ENCODE data around the gene PLEKHA5.
"Not testable (repeated sequence)": the region's sequence is repeated elsewhere in the genome, so short reads cannot be mapped to it uniquely, and the experiment has no call there.

PLEKHA5 gene

DNA sequence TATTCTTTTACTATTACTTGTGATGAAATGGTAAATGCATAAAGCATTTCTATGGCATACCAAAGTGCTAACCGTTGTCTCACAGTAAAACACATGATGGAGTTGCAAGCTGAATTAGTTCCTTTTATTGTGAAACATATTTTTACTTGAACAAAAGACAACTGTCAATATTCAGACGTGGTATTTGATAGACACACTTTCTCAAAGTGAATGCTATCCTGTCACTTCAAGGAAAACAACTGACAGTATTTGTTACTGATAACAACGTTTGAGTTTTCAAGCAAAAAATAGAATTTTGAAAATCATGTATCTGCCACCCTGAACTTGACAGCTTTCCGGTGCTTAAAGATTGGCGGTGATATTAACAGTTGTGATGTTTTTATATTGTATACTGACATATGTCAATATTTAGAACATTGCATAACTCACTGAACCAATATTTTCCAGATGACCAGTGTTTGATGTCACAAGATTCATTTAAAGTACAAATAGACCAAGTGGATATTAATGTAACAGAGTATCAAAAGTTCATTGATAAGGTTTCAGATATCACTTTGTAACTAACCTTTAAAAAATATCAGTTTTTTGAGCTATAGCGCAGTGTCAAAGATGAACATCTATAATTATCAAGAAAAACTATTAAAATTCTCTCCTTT lies 156.4 kb downstream of the PLEKHA5 start:
- DNase-seq: no peak

DNA sequence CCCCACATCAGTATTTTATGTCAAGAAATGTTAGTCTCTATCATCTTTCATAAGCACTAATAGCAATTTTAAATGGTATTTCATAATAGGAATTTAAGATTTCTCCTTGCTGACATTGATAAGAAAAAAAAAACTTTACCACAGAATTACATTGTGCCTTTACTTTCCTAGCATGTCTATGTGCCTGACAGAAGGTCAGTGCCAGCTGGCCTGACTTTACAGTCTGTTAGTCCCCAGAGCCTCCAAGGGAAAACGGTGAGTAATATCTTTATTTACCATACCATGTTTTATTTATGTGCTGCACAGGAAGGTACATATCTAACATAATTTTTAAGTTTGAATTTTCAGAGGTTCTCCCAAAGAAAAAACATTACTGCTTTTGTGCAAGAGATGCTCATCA lies 157.8 kb downstream of the PLEKHA5 start:
- no peak for DNase-seq

DNA sequence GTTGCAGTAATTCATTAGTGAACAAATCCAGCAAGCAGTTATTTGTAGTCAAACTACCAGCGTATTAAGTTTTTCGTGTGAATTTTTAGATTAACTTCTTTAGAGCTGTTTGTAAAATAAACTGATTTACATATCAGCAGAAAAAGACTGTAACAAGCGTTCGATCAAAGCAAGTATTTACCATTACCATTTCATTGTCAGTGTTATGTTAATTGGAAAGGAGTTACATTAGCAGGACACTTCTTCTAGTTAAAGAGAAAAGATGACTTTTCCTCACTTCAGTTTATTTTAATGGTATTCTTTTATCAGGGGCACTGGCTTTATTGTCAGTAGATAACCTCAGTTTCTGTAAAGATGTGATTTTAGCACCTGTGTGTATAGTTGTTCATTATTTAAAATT lies 158.6 kb downstream of the PLEKHA5 start:
- DNase-seq: no peak

DNA sequence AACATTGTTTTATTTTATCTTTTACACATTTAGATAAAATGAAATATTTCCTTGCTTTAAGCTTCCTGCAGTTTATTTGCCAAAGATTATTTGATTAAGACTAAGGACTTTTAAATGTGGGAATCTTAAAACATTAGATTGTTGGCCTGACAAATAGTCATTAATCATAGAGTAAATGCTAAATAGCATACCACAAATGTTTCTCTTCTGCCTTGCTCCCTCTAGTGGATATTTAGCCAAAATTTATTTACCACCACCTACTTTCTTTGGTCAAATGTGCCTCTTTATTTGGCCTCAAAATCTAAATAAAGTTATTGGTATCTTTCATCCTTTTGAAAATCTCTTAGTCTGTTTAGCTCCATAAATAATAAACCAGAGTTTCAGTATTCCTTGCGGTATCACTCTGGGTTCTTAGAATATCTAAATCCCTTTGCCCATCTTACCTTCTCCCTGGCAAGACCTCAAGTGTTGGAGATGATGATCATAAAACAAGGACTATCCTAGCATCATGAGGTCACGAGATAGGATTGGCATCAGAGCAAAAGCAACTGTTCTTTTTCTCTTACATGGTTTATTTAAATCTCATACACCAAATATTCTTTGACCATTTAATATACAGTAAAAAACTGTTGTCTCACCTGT lies 159.2 kb downstream of the PLEKHA5 start:
- peak; percentile 27 for DNase-seq

DNA sequence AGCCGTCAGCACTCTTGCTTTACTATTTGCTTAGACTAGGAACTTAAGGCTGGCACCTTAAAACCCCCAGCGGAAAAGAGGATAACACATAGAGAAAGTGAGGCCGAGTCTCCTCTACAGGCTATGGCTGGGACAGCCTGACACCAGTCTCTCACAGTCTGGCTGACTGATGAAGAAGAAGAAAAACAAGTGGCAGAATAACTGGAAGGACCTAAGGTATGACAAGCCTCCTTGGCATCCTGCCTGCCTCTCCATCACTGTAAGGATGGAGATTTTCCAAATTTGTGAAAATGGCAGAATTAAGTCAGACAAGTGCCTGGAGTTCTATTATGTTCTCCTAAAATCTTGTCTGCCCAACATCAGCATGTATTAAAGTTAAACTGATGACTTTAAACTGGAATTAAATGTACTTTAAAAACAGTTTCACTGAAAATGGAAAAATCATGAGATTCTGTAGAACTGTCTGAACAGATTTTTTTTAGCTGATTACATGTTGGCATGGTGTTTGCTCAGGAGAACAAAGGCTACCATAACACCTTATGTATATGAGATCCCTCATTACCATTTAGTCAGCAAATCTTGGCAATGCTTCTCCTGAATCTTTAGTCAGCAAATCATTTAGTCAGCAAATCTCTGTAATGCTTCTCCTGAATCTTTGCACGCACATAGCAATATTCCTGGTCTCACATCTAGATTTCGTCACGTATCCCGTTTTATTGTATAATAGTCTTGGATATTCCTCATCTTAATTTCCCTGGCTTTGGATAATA lies 169.5 kb downstream of the PLEKHA5 start:
- DNase-seq: no peak

DNA sequence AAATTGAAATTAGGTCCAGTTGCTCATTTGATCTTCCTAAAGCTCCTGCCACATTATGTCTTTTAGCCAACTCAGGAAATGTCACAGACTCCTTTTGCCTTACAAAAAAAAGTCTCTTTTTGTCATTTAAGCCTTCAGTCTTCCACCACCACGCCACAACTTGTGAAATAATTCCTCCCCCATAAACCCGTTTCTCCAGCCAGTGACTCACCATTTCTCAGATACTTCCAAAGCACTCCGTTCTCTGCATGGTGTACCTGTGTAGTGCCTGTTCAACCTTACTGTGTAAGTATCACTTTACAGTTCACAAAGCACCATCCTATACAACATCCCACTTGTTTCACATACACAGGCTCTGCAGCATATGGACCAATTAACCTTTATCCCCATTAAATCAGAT lies 170.2 kb downstream of the PLEKHA5 start:
- no peak for DNase-seq

DNA sequence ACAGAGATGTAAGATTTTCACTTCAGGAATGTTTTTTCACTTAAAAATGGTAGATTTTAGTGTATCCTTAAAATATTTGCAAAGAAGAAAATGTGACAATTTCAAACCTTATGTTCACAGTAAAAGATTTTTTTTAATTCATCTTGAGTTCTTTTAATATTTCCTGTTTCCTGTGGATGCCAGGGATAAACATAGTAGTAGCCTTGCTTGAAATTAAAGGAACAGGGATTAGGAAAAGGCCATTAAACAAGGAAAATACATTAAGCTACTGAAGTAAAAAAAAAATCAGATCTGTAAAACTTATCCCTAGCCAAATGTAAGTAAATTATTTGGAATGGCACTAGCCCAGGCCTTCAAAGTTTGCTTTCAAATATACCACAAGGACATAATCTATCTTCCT lies 171.7 kb downstream of the PLEKHA5 start:
- no peak for DNase-seq

DNA sequence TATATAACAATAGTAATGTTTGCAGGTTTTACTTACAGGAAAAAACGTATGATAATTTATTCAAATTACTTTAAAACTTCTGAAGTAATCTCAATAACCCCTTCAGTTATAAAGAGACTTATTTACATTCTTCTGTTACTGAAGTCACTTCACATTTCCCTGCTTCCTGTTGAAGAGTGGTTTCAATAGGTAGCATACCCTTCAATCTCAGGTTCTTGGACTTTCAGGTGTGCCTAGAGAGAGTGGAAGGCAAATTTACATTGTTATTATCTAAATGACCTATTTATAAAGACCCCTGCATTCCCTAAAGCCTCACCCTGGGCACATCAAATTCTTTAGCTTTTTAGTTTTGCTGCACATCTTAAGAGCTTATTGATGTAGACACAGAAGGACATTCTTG lies 172.2 kb downstream of the PLEKHA5 start:
- no peak for DNase-seq

DNA sequence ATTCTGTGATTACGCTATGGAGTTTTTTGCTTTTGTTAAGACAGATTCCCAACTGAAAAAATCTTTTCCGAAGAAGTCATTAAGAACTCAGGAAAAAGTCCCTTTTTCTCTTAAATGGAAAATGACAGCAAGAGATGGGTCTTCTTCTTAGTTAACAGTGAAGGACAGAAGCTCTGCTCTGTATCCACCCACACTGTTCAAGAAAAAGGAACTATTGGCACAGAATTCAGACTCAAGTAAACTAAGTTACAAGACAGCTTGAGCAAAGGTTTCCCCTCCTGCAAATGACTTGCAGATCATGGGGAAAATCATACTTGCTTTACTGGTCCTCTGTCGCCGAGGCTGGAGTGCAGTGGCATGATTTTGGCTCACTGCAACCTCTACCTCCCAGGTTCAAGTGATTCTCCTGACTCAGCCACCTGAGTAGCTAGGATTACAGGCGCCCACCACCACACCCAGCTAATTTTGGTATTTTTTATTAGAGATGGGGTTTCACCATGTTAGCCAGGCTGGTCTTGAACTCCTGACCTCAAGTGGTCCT lies 172.6 kb downstream of the PLEKHA5 start:
- DNase-seq: no peak

DNA sequence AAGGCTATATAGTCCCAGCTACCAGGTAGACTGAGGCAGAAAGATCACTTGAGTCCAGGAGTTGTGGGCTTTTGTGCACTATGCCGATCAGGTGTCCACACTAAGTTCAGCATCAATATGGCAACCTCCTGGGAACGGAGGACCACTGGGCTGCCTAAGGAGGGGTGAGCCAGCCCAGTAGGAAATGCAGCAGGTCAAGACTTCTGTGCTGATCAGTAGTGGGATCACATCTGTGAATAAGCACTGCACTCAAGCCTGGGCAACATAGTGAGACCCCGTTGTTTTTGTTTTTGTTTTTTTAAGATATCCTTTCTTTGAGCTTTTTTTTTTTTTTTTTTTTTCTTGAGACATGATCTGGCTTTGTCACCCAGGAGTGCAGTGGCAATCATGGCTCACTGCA lies 174.0 kb downstream of the PLEKHA5 start:
- DNase-seq: no peak

DNA sequence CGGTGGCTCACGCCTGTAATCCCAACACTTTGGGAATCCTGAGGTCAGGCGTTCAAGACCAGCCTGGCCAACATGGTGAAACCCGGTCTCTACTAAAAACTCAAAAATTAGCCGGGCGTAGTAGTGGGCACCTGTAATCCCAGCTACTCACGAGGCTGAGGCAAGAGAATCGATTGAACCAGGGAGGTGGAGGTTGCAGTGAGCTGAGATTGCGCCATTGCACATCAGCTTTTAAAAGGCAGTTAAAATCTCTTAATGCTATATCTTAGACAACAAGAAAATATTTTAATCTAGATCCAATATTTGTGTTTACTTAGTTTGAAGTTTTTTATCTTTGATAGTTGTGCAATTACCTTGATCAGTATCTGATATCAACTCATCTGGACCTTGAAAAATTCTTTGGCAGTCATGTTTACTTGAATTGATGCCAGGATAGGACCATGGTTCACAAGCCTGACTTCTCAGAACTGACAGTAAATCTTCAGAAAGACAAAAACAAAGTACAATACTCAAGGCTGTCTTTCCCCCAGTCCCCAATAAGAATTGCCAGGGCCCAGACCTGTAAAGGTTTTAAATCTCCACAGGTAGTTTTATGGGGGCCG lies 174.7 kb downstream of the PLEKHA5 start:
- no peak for DNase-seq

DNA sequence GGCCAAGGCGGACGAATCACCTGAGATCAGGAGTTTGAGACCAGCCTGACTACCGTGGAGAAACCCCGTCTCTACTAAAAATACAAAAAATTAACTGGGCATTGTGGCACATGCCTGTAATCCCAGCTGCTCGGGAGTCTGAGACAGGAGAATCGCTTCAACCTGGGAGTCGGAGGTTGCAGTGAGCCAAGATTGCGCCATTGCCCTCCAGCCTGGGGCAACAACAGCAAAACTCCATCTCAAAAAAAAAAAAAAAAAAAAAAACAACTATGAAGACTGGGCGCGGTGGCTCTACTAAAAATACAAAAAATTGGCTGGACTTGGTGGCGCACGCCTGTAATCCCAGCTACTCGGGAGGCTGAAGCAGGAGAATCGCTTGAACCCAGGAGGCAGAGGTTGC lies 176.1 kb downstream of the PLEKHA5 start:
- DNase-seq: not testable (repeated sequence)

DNA sequence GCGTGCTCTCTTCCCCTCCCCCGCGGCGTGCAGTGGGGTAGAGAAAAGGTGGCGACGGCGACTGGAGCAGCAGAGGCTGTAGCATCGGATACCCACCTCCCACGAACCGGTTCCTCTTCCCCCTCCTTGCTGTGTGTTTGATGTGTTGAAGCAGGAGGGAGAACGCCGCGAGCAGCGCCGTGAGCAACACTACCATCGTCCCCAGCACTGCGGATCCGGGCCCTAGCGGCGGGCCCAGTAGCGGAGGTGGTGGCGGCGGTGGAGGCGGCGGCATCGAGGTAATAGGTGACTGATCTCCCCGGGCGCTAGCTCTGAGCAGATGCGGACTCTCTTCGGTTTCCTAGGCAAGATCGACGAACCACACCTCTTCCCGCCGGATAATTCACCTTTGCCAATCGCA lies 176.8 kb downstream of the PLEKHA5 start:
- DNase-seq: no peak

DNA sequence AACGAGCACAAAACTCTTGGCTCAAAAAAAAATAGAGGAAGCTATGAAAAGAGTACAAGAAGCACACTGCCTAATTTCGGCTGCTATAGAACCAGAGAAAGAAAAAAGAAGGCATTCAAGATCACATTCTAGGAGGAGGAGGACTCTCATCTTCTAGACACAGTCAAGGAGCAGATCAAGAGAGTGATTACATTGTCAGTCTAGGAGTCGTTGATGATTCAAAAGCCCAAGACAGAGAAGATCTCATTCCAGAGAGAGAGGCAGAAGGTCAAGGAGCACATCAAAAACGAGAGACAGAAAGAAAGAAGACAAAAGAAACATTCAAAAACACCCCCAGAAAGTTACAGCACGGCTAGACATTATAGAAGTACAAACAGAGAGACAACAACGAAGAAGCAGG lies 177.9 kb downstream of the PLEKHA5 start:
- DNase-seq: no peak

DNA sequence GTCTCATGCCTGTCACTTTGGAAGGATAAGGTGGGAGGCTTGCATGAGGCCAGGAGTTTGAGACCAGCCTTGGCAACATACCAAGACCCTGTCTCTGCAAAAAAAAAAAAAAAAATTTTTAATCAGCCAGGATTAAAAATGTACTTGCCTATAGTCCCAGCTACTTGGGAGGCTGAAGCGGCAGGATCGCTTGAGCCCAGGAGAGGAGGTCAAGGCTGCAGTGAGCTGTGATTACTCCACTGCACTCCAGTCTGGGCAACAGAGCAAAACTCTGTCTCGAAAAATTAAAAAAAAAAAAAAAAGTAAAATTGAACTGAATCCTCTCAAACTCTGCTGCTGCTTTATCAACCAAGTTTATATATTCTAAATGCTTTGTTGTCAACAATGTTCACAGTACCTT lies 181.6 kb downstream of the PLEKHA5 start:
- no peak for DNase-seq

DNA sequence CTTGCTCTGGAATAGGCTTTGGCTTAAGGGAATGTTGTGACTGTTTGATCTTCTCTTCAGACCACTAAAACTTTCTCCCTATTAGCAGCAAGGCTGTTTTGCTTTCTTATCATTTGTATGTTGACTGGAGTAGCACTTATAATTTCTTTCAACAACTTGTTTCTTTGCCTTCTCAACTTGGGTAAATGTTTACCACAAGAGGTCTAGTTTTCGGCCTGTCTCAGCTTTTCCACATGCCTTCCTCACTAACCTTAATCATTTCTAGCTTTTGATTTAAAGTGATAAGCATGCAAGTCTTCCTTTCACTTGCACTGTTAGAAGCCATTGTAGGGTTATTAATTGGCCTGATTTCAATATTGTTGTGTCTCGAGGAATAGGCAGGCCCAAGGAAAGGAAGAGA lies 183.1 kb downstream of the PLEKHA5 start:
- DNase-seq: no peak

DNA sequence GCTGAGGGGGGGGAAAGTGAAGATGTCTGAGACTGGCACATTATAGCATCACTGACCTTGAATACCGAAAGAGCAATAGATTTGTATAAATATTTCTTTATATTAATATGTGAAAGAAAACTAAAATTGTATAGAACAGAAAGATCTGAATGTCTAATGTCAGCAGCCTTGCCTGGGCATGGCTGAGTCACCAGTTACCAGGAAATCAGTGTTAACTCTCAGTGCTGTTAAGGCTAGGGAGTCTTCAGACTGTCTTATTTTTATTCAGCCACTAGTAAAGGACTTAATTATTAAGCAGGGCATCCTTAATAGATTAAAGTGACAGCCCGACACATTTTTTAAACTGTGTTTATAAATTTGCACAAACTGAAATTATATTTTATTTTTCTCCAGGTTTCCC lies 186.9 kb downstream of the PLEKHA5 start:
- DNase-seq: no peak

DNA sequence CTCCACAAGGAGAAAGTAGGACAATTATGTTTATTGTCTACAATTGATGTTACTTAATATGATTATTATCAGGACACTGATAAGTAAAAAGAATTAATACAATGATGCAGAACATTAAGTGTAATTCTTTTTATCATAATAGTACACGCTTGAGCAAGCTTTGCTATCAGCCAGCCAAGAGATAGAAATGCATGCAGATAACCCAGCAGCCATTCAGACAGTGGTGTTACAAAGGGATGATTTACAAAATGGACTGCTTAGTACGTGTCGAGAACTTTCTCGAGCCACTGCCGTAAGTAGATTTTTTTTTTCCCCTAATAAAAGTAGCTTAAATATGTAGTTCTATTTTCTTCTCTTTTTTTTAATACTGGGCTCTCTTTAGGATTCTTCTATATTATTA lies 192.8 kb downstream of the PLEKHA5 start:
- no peak for DNase-seq

DNA sequence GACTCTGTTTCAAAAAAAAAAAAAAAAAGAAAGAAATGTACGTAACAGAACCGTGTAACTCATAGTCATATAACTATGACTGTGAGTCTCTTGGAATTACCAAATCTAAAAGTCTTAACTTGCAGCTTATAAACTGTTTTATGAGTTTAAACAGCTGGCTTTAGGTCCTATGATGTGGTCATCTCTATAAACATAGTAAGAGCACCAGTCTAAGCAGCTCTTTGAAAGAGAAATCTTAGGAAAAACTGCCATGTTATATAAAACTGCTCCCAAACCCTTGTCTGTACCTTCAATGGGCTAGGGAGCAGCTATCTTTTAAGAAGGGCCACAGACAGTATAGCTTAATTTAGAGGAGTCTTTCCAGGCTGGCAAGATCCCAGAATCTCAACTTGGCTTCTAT lies 194.3 kb downstream of the PLEKHA5 start:
- no peak for DNase-seq

DNA sequence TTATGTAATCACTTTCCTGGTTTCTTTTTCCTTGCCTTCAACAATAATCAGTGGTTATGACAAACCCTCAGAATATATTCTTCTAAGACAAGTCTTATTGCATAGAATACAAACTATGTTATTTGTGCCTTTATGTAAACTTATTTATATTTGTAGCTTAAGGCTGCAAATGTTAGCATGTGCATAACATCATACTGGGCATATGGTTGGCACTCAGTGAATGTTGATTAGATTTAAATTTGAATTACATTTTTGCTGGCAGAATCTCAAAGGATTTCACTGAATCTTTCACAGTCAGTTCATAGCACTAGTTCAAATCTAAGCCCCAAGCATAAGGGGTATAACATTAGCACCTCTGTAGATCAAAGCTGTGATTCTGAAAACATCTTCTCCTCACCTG lies 196.6 kb downstream of the PLEKHA5 start:
- no peak for DNase-seq

DNA sequence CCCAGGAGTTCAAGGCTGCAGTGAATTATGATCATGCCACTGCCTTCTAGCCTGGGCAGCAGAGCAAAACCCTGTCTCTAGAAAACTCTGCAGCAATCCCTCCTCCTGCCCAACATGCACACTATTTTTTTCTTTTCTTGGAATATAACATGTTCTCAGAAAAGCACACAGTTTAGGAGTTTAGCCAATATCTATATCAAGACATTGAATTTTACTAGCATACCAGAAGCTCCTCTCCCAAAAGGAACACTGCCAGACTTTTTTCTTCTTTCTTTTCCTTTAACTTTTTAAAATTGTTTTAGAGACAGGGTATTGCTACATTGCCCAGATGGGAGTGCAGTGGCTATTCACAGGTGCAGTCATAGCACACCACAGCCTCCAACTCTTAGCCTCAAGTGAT lies 202.7 kb downstream of the PLEKHA5 start:
- no peak for DNase-seq

DNA sequence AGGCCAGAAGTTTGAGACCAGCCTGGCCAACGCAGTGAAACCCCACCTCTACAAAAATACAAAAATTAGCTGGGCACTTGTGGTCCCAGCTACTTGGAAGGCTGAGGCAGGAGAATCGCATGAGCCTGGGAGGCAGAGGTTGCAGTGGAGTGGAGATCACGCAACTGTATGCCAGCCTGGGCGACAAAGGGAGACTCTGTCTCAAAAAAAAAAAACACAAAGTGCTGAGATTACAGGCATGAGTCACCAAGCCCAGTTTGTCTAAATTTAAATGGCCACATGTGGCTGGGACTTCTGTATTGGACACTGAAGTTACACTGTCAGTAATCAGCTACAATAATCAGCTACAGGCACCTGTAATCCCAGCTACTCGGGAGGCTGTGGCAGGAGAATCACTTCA lies 208.9 kb downstream of the PLEKHA5 start:
- DNase-seq: no peak

DNA sequence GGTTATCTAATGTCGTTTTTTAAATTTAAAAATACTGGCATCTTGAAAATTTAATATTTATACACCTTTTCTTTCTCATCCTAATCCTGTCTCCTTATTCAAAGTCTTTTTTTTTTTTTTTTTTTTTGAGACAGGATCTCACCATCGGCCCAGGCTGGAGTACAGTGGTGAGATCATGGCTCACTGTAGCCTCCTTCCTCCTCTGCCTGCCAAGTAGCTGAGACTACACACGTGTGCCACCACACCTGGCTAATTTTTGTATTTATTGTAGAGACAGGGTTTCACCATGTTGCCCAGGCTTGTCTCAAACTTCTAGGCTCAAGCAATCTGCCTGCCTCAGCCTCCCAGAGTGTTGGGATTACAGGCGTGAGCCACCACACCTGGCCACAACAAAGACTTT lies 221.3 kb downstream of the PLEKHA5 start:
- DNase-seq: not testable (repeated sequence)

DNA sequence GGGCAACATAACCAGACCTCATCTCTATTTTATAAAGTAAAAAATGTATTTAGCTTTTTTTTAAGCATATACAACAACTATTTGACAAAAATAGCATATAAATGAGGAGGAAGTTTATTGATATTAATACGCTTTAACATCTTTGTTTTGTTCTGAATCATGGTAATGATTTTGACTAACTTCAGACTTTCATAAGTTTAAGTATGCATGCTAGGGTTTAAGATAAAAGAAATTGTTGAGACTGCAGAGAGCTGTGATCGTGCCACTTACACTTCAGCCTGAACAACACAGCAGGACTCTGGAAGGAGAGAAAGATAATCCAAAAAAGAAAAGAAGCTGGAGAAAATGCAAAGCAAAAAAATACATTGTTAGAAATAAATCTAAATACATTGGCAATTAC lies 221.8 kb downstream of the PLEKHA5 start:
- DNase-seq: no peak

All from CD4-positive, alpha-beta T cell treated with Interleukin-12 subunit alpha and Interleukin-12 subunit beta, for 1 hour (primary cell).